ENCODE results near the gene EIF1AY.
"Not testable (repeated sequence)": the region's sequence is repeated elsewhere in the genome, so short reads cannot be mapped to it uniquely, and the experiment has no call there.

Gene EIF1AY, protein sequence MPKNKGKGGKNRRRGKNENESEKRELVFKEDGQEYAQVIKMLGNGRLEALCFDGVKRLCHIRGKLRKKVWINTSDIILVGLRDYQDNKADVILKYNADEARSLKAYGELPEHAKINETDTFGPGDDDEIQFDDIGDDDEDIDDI

GRCh38 chrY:20575531-20576121, at the start of gene EIF1AY:
Gene EIF1AY (plus strand): TSS chrY:20575776. CDS start chrY:20575872, 96 bp downstream.
- peak; percentile 80 for DNase-seq

DNA sequence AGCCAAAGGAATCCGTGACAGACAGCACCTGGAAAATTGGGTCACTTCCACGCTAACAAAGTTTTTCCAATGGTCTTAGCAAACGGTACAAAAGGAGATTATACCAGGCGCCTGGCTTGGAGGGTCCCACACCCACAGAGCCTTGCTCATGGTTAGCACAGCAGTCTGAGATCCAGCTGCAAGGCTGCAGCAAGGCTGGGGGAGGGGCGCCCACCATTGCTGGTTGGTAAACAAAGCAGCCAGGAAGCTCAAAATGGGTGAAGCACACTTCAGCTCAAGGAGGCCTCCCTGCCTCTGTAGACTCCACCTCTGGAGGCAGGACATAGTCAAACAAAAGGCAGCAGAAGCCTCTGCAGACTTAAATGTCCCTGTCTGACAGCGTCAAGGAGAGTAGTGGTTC, 47.1 kb upstream of the EIF1AY start:
- DNase-seq = no peak

DNA sequence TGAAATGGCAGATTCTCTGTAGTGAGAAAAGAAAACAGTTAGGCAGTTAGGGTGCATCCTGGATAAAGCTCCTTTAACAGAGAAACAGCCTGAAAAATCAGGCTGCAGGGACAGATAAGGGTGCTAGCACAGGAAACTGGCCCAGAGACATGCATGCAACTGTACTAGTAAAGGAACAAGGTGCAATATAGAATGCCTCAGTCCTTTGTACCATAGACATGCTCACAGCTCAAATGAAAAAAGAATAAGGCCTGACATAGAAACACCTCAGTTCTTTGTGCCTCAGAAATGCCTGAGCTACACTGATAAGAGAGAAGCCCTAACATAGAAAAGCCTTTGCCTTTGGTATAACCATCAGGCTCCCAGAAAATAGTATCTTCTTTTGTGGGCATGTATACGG, 37.4 kb upstream of the EIF1AY start:
- DNase-seq = no peak

DNA sequence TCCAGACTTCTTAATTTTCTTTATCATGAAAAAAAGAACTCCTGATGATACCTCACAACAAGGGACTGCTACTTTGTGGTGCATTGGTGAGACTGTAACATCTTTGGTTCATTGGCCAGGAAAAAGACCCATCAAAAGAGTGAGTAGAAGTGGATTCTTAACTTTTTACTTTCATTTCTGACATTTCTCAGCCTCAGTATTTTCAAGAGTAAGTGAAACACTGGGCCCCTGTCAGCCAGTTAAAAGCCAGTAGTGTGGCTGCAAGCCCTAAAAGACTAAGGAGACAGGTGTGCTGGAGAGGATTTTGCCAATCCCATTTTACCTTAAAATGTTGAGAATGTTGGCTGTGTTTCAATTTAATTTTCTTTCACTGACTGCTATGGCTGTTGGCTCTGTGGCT, 36.6 kb upstream of the EIF1AY start:
- no peak for DNase-seq

GRCh38 chrY:20544451-20544960, 31.1 kb upstream of the EIF1AY start:
- no peak for DNase-seq

- no peak for DNase-seq
Measured at GRCh38 chrY:20546071-20546470, 29.5 kb upstream of the EIF1AY start.

GRCh38 chrY:20549289-20549688, 26.3 kb upstream of the EIF1AY start:
- no peak for DNase-seq

- no peak for DNase-seq
Measured at GRCh38 chrY:20551840-20552239, 23.7 kb upstream of the EIF1AY start.

- not testable (repeated sequence) for DNase-seq
Measured at GRCh38 chrY:20552764-20553323, 22.7 kb upstream of the EIF1AY start.

- DNase-seq = no peak
Measured at GRCh38 chrY:20555820-20556219, 19.8 kb upstream of the EIF1AY start.

DNA sequence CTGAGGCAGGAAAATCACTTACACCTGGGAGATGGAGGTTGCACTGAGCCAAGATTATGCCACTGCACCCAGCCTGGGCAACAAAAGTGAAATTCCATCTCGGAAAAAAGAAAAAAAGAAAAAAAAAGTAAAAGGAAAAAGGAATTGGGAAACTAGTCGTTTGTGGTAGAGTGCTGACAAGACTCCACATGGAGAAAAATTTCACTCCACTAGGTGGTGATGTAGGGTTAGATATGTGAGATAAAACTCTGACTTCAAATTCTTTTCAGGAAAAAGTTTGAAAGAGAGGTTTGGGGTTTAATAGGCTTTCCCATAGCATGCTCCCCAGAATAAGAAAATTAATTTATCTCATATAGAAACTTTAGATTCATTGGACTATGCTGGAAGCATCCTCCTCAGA, 16.9 kb upstream of the EIF1AY start:
- no peak for DNase-seq

DNA sequence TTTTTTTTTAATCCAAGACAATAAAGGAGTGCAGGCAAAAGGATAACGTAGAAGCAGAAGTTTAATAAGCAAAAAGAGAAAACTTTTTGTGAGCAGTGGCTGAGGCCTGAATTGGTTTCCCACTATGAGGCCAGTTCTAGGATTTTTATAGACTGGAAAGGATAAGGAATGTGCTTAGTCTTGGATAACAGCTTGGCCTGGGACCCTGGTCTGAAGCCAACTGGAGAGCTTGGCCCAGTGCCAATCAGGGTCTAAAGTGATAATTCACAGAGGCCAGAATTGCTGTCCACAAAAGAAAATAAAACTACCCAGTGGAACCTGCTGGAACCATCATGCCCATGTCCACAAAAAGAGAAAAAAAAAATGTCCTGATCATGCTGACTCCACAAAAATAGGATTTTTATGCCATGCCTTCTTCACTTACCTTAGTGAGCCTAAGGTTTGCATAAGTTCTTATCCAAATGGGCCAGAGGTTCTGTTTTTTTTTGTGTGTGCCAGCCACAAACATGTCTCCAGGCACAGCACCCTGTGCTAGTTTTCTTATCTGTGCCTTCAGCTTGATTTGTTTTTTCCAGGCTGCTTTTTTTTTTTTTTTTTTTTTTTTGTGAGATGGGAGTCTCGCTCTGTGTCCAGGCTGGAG, 15.6 kb upstream of the EIF1AY start:
- no peak for DNase-seq

- no peak for DNase-seq
Measured at GRCh38 chrY:20571306-20571705, 4.3 kb upstream of the EIF1AY start.

- no peak for DNase-seq
Measured at GRCh38 chrY:20576506-20576905, 930 bp downstream of the EIF1AY start.

- no peak for DNase-seq
Measured at GRCh38 chrY:20578206-20578605, 2.6 kb downstream of the EIF1AY start.

DNA sequence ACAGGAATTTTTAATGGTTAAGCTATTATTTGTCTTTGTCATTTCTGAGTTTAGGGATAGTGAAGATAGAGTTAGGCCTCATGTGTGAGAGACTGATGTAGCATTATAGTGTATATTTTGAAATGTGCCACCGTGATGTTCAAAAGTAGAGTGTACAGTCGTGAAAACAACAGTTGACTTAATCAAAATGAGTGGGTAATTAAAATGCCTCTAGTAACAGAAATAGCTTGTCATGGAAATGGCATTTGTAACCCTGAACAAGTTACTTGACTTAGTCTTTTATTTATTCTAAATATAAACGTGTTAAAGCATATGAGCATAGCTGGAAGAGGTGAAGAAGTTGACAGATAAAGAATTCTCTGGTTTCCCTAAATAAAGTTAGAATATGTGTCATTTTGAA, 6.1 kb downstream of the EIF1AY start:
- DNase-seq = no peak

DNA sequence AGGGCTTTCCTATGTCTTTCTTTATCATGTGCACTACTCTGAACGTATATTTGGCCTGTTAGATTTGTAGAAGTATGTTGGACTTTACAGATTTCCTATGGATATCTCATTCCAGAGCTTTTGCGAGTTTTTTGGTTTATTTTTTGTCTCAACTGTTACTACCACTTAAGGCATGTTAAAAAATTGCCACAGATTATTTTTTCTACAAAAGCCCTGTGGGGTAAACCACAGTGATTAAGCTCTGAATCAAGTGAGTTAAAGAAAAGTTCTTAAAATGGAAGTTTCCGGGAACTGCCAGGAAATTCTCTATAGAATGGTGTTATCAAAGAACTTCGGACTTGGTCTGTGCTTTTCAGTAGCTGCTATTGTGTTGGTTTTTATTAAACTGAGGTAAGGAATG, 10.6 kb downstream of the EIF1AY start:
- DNase-seq = no peak

Measured in T1000 (cell line).